DOHH2 (cell line): Measurements from ENCODE around the gene SNAPC3.

Experiments
- H3F3A ChIP-seq: fragments of 200-600 bp; sonication (generic), shearing (Covaris generic); 2 replicates; pipeline ENCODE4 v1.6.0; 2016; ENCODE audit warnings: antibody characterized with exemption, mild to moderate bottlenecking; ENCODE audit not compliant: control insufficient read depth, insufficient read depth
- H3K27ac ChIP-seq: fragments of 200-600 bp; sonication (generic); 2 replicates; pipeline ENCODE4 v1.5.1; 2014; ENCODE audit warnings: low read depth, mild to moderate bottlenecking, low read length, moderate library complexity
- H3K27me3 ChIP-seq: fragments of 200-600 bp; sonication (generic); 2 replicates; pipeline ENCODE4 v1.6.1; 2014; ENCODE audit warnings: mild to moderate bottlenecking, low read length, mixed read lengths; ENCODE audit not compliant: control insufficient read depth
- H3K36me3 ChIP-seq: fragments of 200-600 bp; sonication (generic); 2 replicates; pipeline ENCODE4 v1.6.1; 2014; ENCODE audit warnings: mild to moderate bottlenecking, low read length, moderate library complexity, mixed read lengths; ENCODE audit not compliant: control insufficient read depth
- H3K4me1 ChIP-seq: fragments of 200-600 bp; sonication (generic); 2 replicates; pipeline ENCODE4 v1.6.1; 2014; ENCODE audit warnings: mild to moderate bottlenecking, low read length, mixed read lengths; ENCODE audit not compliant: control insufficient read depth
- H3K4me2 ChIP-seq: fragments of 200-600 bp; sonication (generic); 2 replicates; pipeline ENCODE4 v1.6.0; 2014; ENCODE audit warnings: mild to moderate bottlenecking, low read length, moderate library complexity
- H3K4me3 ChIP-seq: fragments of 200-600 bp; sonication (generic); 2 replicates; pipeline ENCODE4 v1.5.1; 2014; ENCODE audit warnings: mild to moderate bottlenecking, low read length, mixed read lengths
- H3K79me2 ChIP-seq: fragments of 200-600 bp; sonication (generic); 2 replicates; pipeline ENCODE4 v1.6.1; 2014; ENCODE audit warnings: mild to moderate bottlenecking, low read length, mixed read lengths; ENCODE audit not compliant: control insufficient read depth
- H3K9me2 ChIP-seq: fragments of 200-600 bp; sonication (generic); replicated peaks from 2 replicates; pipeline ENCODE4 v1.6.1; 2014; ENCODE audit warnings: mild to moderate bottlenecking, low read length, mixed read lengths; ENCODE audit not compliant: control insufficient read depth
- H3K9me3 ChIP-seq: fragments of 200-600 bp; sonication (generic); 2 replicates; pipeline ENCODE4 v1.6.1; 2014; ENCODE audit warnings: antibody characterized with exemption, low read length, mixed read lengths; ENCODE audit not compliant: control insufficient read depth, insufficient read depth
- H4K20me1 ChIP-seq: fragments of 200-600 bp; sonication (generic); 2 replicates; pipeline ENCODE4 v1.6.0; 2014; ENCODE audit warnings: low read depth, mild to moderate bottlenecking, antibody characterized with exemption, low read length, moderate library complexity; ENCODE audit not compliant: control insufficient read depth, insufficient read depth
- CTCF ChIP-seq: fragments of 200-600 bp; sonication (generic); IDR thresholded peaks from one replicate; pipeline ENCODE4 v1.5.1; 2014; ENCODE audit warnings: antibody characterized with exemption, mild to moderate bottlenecking, low read depth, low read length; ENCODE audit not compliant: poor library complexity, severe bottlenecking
- EZH2phosphoT487 ChIP-seq: fragments of 200-600 bp; sonication (generic); IDR thresholded peaks from 2 replicates; pipeline ENCODE4 v1.6.1; 2017; ENCODE audit warnings: borderline replicate concordance, mild to moderate bottlenecking, antibody characterized with exemption, low read length, moderate library complexity, mixed read lengths

SNAPC3 gene

GRCh38 chr9:15389631-15390030 is 33.0 kb upstream of the SNAPC3 start:
- H3K4me2 ChIP-seq: no peak overlapping the region
- no peaks in the 10 kb centered on the region for H3K36me3 ChIP-seq
- no peaks in the 10 kb centered on the region for H3K9me2 ChIP-seq
- TF ChIP-seq EZH2phosphoT487 (no peak), CTCF (no peak)
- H3K27ac ChIP-seq: no peak overlapping the region
- no peak overlapping the region for H3K4me3 ChIP-seq
- H3K9me3 ChIP-seq: no peaks in the 10 kb centered on the region
- no peaks in the 10 kb centered on the region for H3K79me2 ChIP-seq
- H3F3A ChIP-seq: no peaks in the 10 kb centered on the region
- no peaks in the 10 kb centered on the region for H4K20me1 ChIP-seq
- no peaks in the 10 kb centered on the region for H3K4me1 ChIP-seq
- H3K27me3 ChIP-seq: no peaks in the 10 kb centered on the region

- Histone ChIP-seq H3F3A (no peaks in the 10 kb centered on the region), H4K20me1 (no peaks in the 10 kb centered on the region), H3K4me2 (no peak overlapping the region), H3K36me3 (no peaks in the 10 kb centered on the region), H3K9me3 (no peaks in the 10 kb centered on the region), H3K79me2 (no peaks in the 10 kb centered on the region), H3K27ac (no peak overlapping the region), H3K27me3 (no peaks in the 10 kb centered on the region), H3K4me3 (no peak overlapping the region), H3K4me1 (no peaks in the 10 kb centered on the region), H3K9me2 (no peaks in the 10 kb centered on the region)
- TF ChIP-seq CTCF (no peak), EZH2phosphoT487 (no peak)
Measured at GRCh38 chr9:15390201-15390600, 32.5 kb upstream of the SNAPC3 start.

- no peaks in the 10 kb centered on the region for H3F3A ChIP-seq
- no peaks in the 10 kb centered on the region for H3K9me2 ChIP-seq
- no peak overlapping the region for H3K4me3 ChIP-seq
- no peaks in the 10 kb centered on the region for H3K36me3 ChIP-seq
- H3K4me1 ChIP-seq: no peaks in the 10 kb centered on the region
- no peaks in the 10 kb centered on the region for H3K27me3 ChIP-seq
- H3K4me2 ChIP-seq: no peak overlapping the region
- no peak overlapping the region for H3K27ac ChIP-seq
- no peaks in the 10 kb centered on the region for H4K20me1 ChIP-seq
- no peaks in the 10 kb centered on the region for H3K9me3 ChIP-seq
- no peaks in the 10 kb centered on the region for H3K79me2 ChIP-seq
- no peak for TF ChIP-seq CTCF
- TF ChIP-seq EZH2phosphoT487: no peak
Measured at GRCh38 chr9:15392363-15392762, 30.3 kb upstream of the SNAPC3 start.
